ENCODE results near the gene ASPSCR1.

ASPSCR1 gene

GRCh38 chr17:81934850-81935708, 42.4 kb upstream of the ASPSCR1 start:
- Mint-ChIP-seq H3K27ac (no peak overlapping the region), H3K4me1 (peaks cover 5% of the 10 kb centered on the region), H3K9me3 (no peaks in the 10 kb centered on the region), H3K27me3 (peaks cover 2% of the 10 kb centered on the region), H3K36me3 (no peaks in the 10 kb centered on the region), H3K4me3 (peak overlapping the region; percentile 11)
- DNase-seq (ENCODE audit: low spot score in 2 of 2) (no peak), ATAC-seq (ENCODE audit: low read depth) (no peak)

GRCh38 chr17:81935709-81936084, 41.7 kb upstream of the ASPSCR1 start:
- H3K9me3 Mint-ChIP-seq: no peaks in the 10 kb centered on the region
- ATAC-seq (ENCODE audit: low read depth) (no peak), DNase-seq (ENCODE audit: low spot score in 2 of 2) (no peak)
- H3K4me1 Mint-ChIP-seq: peaks cover 5% of the 10 kb centered on the region
- no peak overlapping the region for H3K27ac Mint-ChIP-seq
- H3K4me3 Mint-ChIP-seq: peak overlapping the region; percentile 11
- H3K36me3 Mint-ChIP-seq: no peaks in the 10 kb centered on the region
- peaks cover 6% of the 10 kb centered on the region for H3K27me3 Mint-ChIP-seq

- Mint-ChIP-seq H3K36me3 (no peaks in the 10 kb centered on the region), H3K9me3 (no peaks in the 10 kb centered on the region), H3K4me1 (peaks cover 5% of the 10 kb centered on the region), H3K27ac (no peak overlapping the region), H3K4me3 (no peak overlapping the region), H3K27me3 (peaks cover 4% of the 10 kb centered on the region)
- no peak for ATAC-seq (ENCODE audit: low read depth)
- no peak for DNase-seq (ENCODE audit: low spot score in 2 of 2)
Measured at GRCh38 chr17:81939218-81939617, 38.2 kb upstream of the ASPSCR1 start.

- DNase-seq (ENCODE audit: low spot score in 2 of 2): no peak
- Mint-ChIP-seq H3K4me1 (peaks cover 5% of the 10 kb centered on the region), H3K36me3 (no peaks in the 10 kb centered on the region), H3K27ac (no peak overlapping the region), H3K9me3 (no peaks in the 10 kb centered on the region), H3K27me3 (peaks cover 6% of the 10 kb centered on the region), H3K4me3 (no peak overlapping the region)
- ATAC-seq (ENCODE audit: low read depth): no peak
Measured at GRCh38 chr17:81939881-81940385, 37.5 kb upstream of the ASPSCR1 start.

DNA sequence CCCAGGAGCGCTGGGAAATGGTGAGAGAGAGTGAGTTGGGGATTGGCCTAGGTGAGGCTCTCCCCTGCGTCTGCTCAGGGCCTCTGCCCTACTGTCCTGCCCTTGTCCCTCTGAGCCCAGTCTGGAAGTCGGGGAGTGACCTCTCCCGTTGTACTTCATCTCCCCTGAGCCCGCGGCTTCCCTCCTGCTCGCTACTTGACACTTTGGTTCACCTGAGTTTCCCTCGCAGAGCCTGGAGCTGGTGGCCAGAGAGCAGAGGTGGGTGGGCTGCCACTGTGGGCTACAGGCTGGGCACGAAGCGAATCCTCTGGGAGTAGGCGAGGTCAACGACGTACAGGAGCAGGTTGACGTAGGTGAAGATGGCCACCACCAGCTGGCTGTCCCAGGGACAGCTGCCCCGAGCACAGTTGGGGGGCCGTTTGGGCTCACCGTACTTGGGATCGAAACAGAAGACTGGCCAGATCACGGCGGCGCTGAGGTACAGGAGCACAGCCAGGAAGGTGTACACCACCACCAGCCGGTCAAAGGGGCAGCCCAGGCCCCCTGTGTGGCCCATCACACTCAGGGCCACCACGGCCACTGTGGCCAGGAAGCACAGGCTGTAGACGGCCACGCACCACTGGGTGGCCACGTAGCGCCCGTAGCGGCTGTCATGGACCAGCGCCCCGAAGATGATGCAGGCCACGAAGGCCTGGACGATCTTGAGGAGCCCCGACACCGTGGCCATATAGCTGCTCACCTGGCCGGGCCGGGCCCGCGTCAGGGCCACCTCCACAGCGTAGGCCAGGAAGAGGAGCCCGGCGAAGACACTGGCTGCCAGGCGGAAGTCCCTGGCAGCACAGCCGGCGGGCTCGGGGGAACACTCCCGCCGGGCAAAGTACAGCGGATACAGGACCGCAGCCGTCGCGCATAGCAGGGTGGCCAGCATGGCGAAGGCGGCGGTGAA, 36.6 kb upstream of the ASPSCR1 start:
- Mint-ChIP-seq H3K4me1 (peaks cover 4% of the 10 kb centered on the region), H3K9me3 (no peaks in the 10 kb centered on the region), H3K27ac (no peak overlapping the region), H3K4me3 (no peak overlapping the region), H3K36me3 (no peaks in the 10 kb centered on the region), H3K27me3 (peaks cover 6% of the 10 kb centered on the region)
- ATAC-seq (ENCODE audit: low read depth) (no peak), DNase-seq (ENCODE audit: low spot score in 2 of 2) (no peak)

GRCh38 chr17:81941484-81942166, 35.8 kb upstream of the ASPSCR1 start:
- Mint-ChIP-seq H3K36me3 (no peaks in the 10 kb centered on the region), H3K27me3 (peaks cover 6% of the 10 kb centered on the region), H3K4me1 (peaks cover 1% of the 10 kb centered on the region), H3K27ac (no peak overlapping the region), H3K9me3 (no peaks in the 10 kb centered on the region), H3K4me3 (no peak overlapping the region)
- ATAC-seq (ENCODE audit: low read depth) (no peak), DNase-seq (ENCODE audit: low spot score in 2 of 2) (no peak)

GRCh38 chr17:81942167-81942553, 35.3 kb upstream of the ASPSCR1 start:
- Mint-ChIP-seq H3K4me1 (no peaks in the 10 kb centered on the region), H3K27me3 (peaks cover 9% of the 10 kb centered on the region), H3K36me3 (no peaks in the 10 kb centered on the region), H3K9me3 (no peaks in the 10 kb centered on the region), H3K4me3 (no peak overlapping the region), H3K27ac (no peak overlapping the region)
- DNase-seq (ENCODE audit: low spot score in 2 of 2) (no peak), ATAC-seq (ENCODE audit: low read depth) (no peak)

DNA sequence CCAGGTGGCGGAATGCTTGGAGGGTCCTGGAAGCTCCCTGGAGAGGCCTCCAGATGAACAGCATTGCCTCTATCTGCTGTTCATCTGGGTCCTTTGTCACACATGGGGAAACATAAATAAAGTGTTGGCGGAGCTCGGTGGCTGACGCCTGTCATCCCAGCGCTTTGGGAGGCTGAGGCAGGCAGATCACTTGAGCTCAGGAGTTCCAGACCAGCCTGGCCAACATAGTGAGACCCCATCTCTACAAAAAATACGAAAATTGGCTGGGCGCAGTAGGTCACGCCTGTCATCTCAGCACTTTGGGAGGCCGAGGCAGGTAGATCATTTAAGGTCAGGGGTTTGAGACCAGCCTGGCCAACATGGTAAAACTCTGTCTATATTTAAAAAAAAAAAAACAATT, 32.6 kb upstream of the ASPSCR1 start:
- H3K4me1 Mint-ChIP-seq: no peaks in the 10 kb centered on the region
- H3K27me3 Mint-ChIP-seq: peaks cover 11% of the 10 kb centered on the region
- H3K36me3 Mint-ChIP-seq: no peaks in the 10 kb centered on the region
- no peaks in the 10 kb centered on the region for H3K9me3 Mint-ChIP-seq
- no peak for ATAC-seq (ENCODE audit: low read depth)
- no peak overlapping the region for H3K27ac Mint-ChIP-seq
- no peak overlapping the region for H3K4me3 Mint-ChIP-seq
- no peak for DNase-seq (ENCODE audit: low spot score in 2 of 2)

DNA sequence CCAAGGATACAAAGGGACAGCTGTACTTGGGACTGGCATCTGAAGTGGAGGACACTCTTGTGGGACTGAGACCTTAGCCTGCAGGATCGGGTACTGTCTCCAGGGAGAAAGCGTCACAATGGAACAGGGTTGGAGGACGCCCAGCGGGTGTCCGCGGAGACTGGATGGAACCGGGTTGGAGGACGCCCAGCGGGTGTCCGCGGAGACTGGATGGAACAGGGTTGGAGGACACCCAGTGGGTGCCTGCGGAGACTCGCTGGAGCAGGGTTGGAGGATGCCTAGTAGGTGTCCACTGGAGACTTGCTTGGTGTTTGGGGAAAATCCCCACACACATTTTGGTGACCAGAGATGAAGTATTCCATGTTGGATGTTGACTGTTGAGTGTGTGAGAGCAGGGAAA, 30.2 kb upstream of the ASPSCR1 start, which contains the start of gene MYADML2:
TSS of gene MYADML2 (minus strand) at position 45 of the 400 bp plus-strand sequence. CDS start 5,492 bp downstream, outside the sequence.
- Mint-ChIP-seq H3K27ac (no peak within 1 kb of the TSS), H3K9me3 (no peaks in the 10 kb centered on the region), H3K27me3 (peaks cover 7% of the 10 kb centered on the region), H3K36me3 (no peaks in the 10 kb centered on the region), H3K4me1 (no peaks in the 10 kb centered on the region), H3K4me3 (no peak within 1 kb of the TSS)
- no peak for ATAC-seq (ENCODE audit: low read depth)
- no peak for DNase-seq (ENCODE audit: low spot score in 2 of 2)

DNA sequence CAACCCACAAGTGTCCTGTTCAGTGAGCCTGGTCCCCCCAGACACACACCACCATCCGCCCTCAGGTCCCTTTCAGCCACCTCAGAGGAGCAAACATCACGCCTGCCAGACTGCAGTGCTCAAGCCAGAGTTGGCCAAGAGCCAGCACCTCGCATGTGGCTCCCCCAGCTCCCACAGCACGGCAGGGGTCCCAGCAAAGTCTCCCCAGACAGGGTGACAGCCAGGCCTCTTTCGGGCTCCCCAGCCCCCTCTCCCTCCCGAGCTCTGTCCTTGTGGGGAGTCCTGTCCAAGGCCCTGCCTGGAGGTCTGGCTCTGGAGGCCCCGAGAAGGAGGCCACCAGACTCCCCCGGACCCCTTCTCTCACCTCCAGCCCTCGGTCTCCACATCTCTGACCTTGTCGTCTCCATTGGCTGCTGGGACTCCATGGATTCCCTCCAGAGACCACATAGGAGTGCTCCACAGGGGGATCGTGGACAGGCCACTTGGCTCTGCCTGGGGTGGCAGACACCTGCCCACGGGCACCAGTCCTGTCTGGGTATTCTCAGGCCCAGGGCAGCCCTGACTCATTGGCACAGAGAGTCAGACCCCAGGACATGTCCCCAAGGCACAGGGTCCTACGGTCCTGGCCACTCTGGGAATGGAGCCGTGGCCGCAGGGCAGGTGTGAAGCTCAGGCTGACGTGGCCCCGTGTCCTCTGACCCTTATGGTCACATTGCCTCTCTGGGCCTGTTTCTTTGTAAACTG, 28.6 kb upstream of the ASPSCR1 start:
- no peak for ATAC-seq (ENCODE audit: low read depth)
- Mint-ChIP-seq H3K27ac (no peak overlapping the region), H3K36me3 (no peaks in the 10 kb centered on the region), H3K4me3 (no peak overlapping the region), H3K4me1 (no peaks in the 10 kb centered on the region), H3K9me3 (no peaks in the 10 kb centered on the region), H3K27me3 (peaks cover 7% of the 10 kb centered on the region)
- no peak for DNase-seq (ENCODE audit: low spot score in 2 of 2)

DNA sequence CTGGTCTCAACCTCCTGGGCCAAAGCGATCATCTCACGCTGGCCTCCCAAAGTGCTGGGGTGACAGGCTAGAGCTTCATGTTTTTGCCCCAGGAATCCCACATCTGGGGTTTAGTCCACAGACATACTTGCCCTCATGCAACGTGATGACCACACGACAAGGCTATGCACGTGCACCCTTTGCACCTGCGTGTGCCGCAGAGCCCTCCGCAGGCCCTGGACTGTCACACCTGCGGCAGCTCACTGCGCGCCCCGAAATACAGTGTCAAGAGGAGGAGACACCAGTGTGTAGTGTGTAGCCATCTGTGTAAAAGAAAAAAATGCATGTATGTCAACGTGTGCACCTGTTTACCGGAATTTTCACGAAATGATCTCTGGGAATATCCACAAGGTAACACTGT, 26.9 kb upstream of the ASPSCR1 start:
- Mint-ChIP-seq H3K27ac (no peak overlapping the region), H3K36me3 (no peaks in the 10 kb centered on the region), H3K4me1 (no peaks in the 10 kb centered on the region), H3K4me3 (no peak overlapping the region), H3K27me3 (peaks cover 6% of the 10 kb centered on the region), H3K9me3 (no peaks in the 10 kb centered on the region)
- no peak for ATAC-seq (ENCODE audit: low read depth)
- DNase-seq (ENCODE audit: low spot score in 2 of 2): no peak

- H3K27ac Mint-ChIP-seq: no peak overlapping the region
- ATAC-seq (ENCODE audit: low read depth) (no peak), DNase-seq (ENCODE audit: low spot score in 2 of 2) (no peak)
- peaks cover 8% of the 10 kb centered on the region for H3K27me3 Mint-ChIP-seq
- H3K9me3 Mint-ChIP-seq: no peaks in the 10 kb centered on the region
- no peaks in the 10 kb centered on the region for H3K36me3 Mint-ChIP-seq
- H3K4me1 Mint-ChIP-seq: no peaks in the 10 kb centered on the region
- no peak overlapping the region for H3K4me3 Mint-ChIP-seq
Measured at GRCh38 chr17:81951785-81952684, 25.4 kb upstream of the ASPSCR1 start.
